ENCODE results near the gene PRKRIP1.
"Not testable (repeated sequence)": the region's sequence is repeated elsewhere in the genome, so short reads cannot be mapped to it uniquely, and the experiment has no call there.

The PRKRIP1 gene

GRCh38 chr7:102460467-102460866 is 64.3 kb downstream of the PRKRIP1 start:
- no peak for DNase-seq

GRCh38 chr7:102463841-102464576 is 67.8 kb downstream of the PRKRIP1 start:
- no peak for DNase-seq

GRCh38 chr7:102464577-102465280 is 68.6 kb downstream of the PRKRIP1 start, which contains the start of the genes ALKBH4 and LRWD1:
TSS of gene ALKBH4 (minus strand) at chr7:102464863. CDS start at chr7:102464836, 27 bp downstream.
TSS of gene LRWD1 (plus strand) at chr7:102464984. CDS start at chr7:102465081, 97 bp downstream.
- DNase-seq, result peak; percentile 63

GRCh38 chr7:102466097-102466496 is 69.9 kb downstream of the PRKRIP1 start:
- no peak for DNase-seq

- DNase-seq, result no peak
Observed at GRCh38 chr7:102467581-102468477, 71.7 kb downstream of the PRKRIP1 start.

- DNase-seq, result no peak
Observed at GRCh38 chr7:102468478-102469350, 72.6 kb downstream of the PRKRIP1 start.

GRCh38 chr7:102469351-102469971 is 73.3 kb downstream of the PRKRIP1 start:
- no peak for DNase-seq

- DNase-seq, result no peak
Observed at GRCh38 chr7:102469972-102470825, 74.0 kb downstream of the PRKRIP1 start.

GRCh38 chr7:102471791-102472125 is 75.6 kb downstream of the PRKRIP1 start:
- no peak for DNase-seq

- DNase-seq, result no peak
Observed at GRCh38 chr7:102472126-102473041, 76.2 kb downstream of the PRKRIP1 start.

- DNase-seq, result no peak
Observed at GRCh38 chr7:102473271-102473991, 77.3 kb downstream of the PRKRIP1 start.

GRCh38 chr7:102474116-102474515 is 78.0 kb downstream of the PRKRIP1 start:
- not testable (repeated sequence) for DNase-seq

- DNase-seq, result not testable (repeated sequence)
Observed at GRCh38 chr7:102474736-102475435, 78.7 kb downstream of the PRKRIP1 start.

Measured in NCI-H1048 (cell line).